CD4-positive, alpha-beta T cell (primary cell): Measurements from ENCODE around the gene APEH. TPM values are rescaled to one million over a fixed set of nuclear protein-coding genes. Genes with fewer than 3 reads are reported as not detected.

Source experiments
- ATAC-seq: fragments of 200-7000 bp; cut with Tn5 transposase; one replicate; pipeline ENCODE4 v1.10.0; 2022; ENCODE audit warnings: mild to moderate bottlenecking; ENCODE audit not compliant: poor library complexity
- CTCF ChIA-PET: fragments of 350-600 bp; sonication (Branson Sonifier 250); formaldehyde crosslinking; loops from one replicate; lab custom pipeline; 2021; ENCODE audit warnings: antibody characterized with exemption, inconsistent platforms; lab: Charles Lee
- POLR2A ChIA-PET: fragments of 350-600 bp; sonication (Branson Sonifier 250); formaldehyde crosslinking; loops from one replicate; lab custom pipeline; 2021; ENCODE audit warnings: antibody characterized with exemption, inconsistent platforms; lab: Charles Lee
- DNase-seq, 14 experiments: peaks; one replicate each; pipeline ENCODE4 v3.0.0-alpha.2; 2013 to 2020; ENCODE audit warnings: mixed read lengths in 2 of 14
- H3K27ac ChIP-seq, 2 donors: one replicate each; pipeline versions ENCODE4 v1.5.1 to v1.7.0; 2013; ENCODE audit warnings: low read length in 2 of 2, low read depth in 1 of 2, mild to moderate bottlenecking in 1 of 2
- H3K27me3 ChIP-seq, 2 experiments: 1 replicate in 1 of 2; 2 replicates in 1 of 2; pipeline versions ENCODE4 v1.6.1 to v1.7.0; 2013; ENCODE audit warnings: low read length in 2 of 2, control low read depth in 1 of 2, mild to moderate bottlenecking in 1 of 2, moderate library complexity in 1 of 2; ENCODE audit not compliant: insufficient read depth in 2 of 2, control insufficient read depth in 1 of 2
- H3K36me3 ChIP-seq: one replicate; pipeline ENCODE4 v1.6.1; 2013; ENCODE audit warnings: low read length, control low read depth; ENCODE audit not compliant: insufficient read depth
- H3K4me1 ChIP-seq: one replicate; pipeline ENCODE4 v1.6.1; 2013; ENCODE audit warnings: low read length, control low read depth; ENCODE audit not compliant: insufficient read depth
- H3K4me3 ChIP-seq: one replicate; pipeline ENCODE4 v1.5.1; 2013; ENCODE audit warnings: mild to moderate bottlenecking, low read length, moderate library complexity
- H3K9me3 ChIP-seq, 2 experiments: 1 replicate in 1 of 2; 2 replicates in 1 of 2; pipeline versions ENCODE4 v1.6.1 to v1.7.0; 2013; ENCODE audit warnings: low read length in 2 of 2, mild to moderate bottlenecking in 2 of 2, control low read depth in 1 of 2, moderate library complexity in 1 of 2; ENCODE audit not compliant: control insufficient read depth in 1 of 2, insufficient read depth in 1 of 2
- H3K27ac Mint-ChIP-seq: one replicate; pipeline ENCODE4 v1.8.0; 2020; ENCODE audit warnings: mixed read lengths
- H3K27me3 Mint-ChIP-seq: one replicate; pipeline ENCODE4 v1.8.0; 2021; ENCODE audit warnings: mixed read lengths
- H3K36me3 Mint-ChIP-seq: one replicate; pipeline ENCODE4 v1.8.0; 2021; ENCODE audit warnings: low read depth, mixed read lengths
- H3K4me1 Mint-ChIP-seq: one replicate; pipeline ENCODE4 v1.8.0; 2021; ENCODE audit warnings: low read depth, mixed read lengths
- H3K4me3 Mint-ChIP-seq: one replicate; pipeline ENCODE4 v1.8.0; 2020; ENCODE audit warnings: mild to moderate bottlenecking, mixed read lengths
- H3K9me3 Mint-ChIP-seq: one replicate; pipeline ENCODE4 v1.8.0; 2020; ENCODE audit warnings: mixed read lengths
- CTCF ChIP-seq: fragments of 200-600 bp; IDR thresholded peaks from one replicate; pipeline ENCODE4 v1.8.0; 2022; ENCODE audit warnings: antibody characterized with exemption, mild to moderate bottlenecking
- intact Hi-C, 2 experiments: fragments of 100-400 bp; cut with DNase I in 1 of 2; cut with micrococcal nuclease in 1 of 2; formaldehyde crosslinking; loops; one replicate each; pipeline versions ENCODE4 v1.15.1 to v1.9.0; 2023 to 2025; cut with DNase I, micrococcal nuclease
- total RNA-seq, 174 experiments: library from RNA in 2 of 174; stranded (reverse) in 2 of 174; gene quantifications; one replicate each; pipeline ENCODE4 v1.2.3 and lab custom pipeline; 2021 to 2026

APEH gene
- total RNA-seq, 2 experiments from 2014 or later: 44.3 to 45.5 TPM

GRCh38 chr3:49671291-49672288 is 2.6 kb upstream of the APEH start:
- POLR2A ChIA-PET: interaction anchor here (0.6 to 1.3 kb wide), 2 partner anchors 18 to 132 kb away, joined by 3 to 24 read pairs; partner anchors contain the start of genes MST1 and RNF123
- Mint-ChIP-seq H3K36me3 (peaks cover 25% of the 10 kb centered on the region), H3K27ac (peak overlapping the region; percentile 75), H3K4me1 (peaks cover 42% of the 10 kb centered on the region), H3K27me3 (no peaks in the 10 kb centered on the region), H3K9me3 (no peaks in the 10 kb centered on the region), H3K4me3 (peak overlapping the region; percentile 86)
- Histone ChIP-seq H3K36me3 (peaks cover 9% of the 10 kb centered on the region), H3K9me3 (no peaks in the 10 kb centered on the region), H3K4me3 (no peak overlapping the region), H3K4me1 (peaks cover 37% of the 10 kb centered on the region), H3K27ac (no peak overlapping the region), H3K27me3 (no peaks in the 10 kb centered on the region)
- intact Hi-C loops: loop anchor here (1.0 to 10.0 kb wide), 5 partner anchors 17 to 647 kb away; partner anchors contain the start of genes DAG1 (in 1 of the 2), IMPDH2 (in 1 of the 2), MST1 (in 1 of the 2) and NDUFAF3 (in 1 of the 2)
- ATAC-seq: no peak
- DNase-seq: peak; percentile 57 to 86 (median 66)
- peak; percentile 75 for TF ChIP-seq CTCF
- CTCF ChIA-PET: interaction anchor here (0.6 to 5.0 kb wide), 17 partner anchors 9 to 817 kb away, joined by 3 to 116 read pairs (median 4); partner anchors contain the start of genes BSN, IP6K1 and RBM6

GRCh38 chr3:49673121-49673714 is 933 bp upstream of the APEH start:
- TF ChIP-seq CTCF: no peak
- peaks cover 47% of the 10 kb centered on the region for H3K4me1 ChIP-seq
- Mint-ChIP-seq H3K36me3 (peaks cover 40% of the 10 kb centered on the region), H3K27me3 (no peaks in the 10 kb centered on the region), H3K9me3 (no peaks in the 10 kb centered on the region), H3K4me3 (peak overlapping the region; percentile 97), H3K4me1 (peaks cover 49% of the 10 kb centered on the region), H3K27ac (peak overlapping the region; percentile 97)
- no peaks in the 10 kb centered on the region for H3K9me3 ChIP-seq
- H3K4me3 ChIP-seq: peak overlapping the region; percentile 81
- CTCF ChIA-PET: interaction anchor here (5.0 kb wide), 1 partner anchor 133 kb away, joined by 116 read pairs; no protein-coding TSS in a partner anchor
- intact Hi-C loops: loop anchor here in 1 of 2 experiments (2.0 to 10.0 kb wide), 4 partner anchors 16 to 648 kb away; partner anchors contain the start of genes DAG1, IMPDH2, MST1 and NDUFAF3
- peak in 1 of 14 experiments; percentile 55 for DNase-seq
- POLR2A ChIA-PET: interaction anchor here (0.5 to 1.4 kb wide), 3 partner anchors 133 to 325 kb away, joined by 3 to 14 read pairs (median 3); no protein-coding TSS in a partner anchor
- H3K36me3 ChIP-seq: peaks cover 26% of the 10 kb centered on the region
- no peak for ATAC-seq
- H3K27ac ChIP-seq: peak overlapping the region; percentile 91 to 96
- H3K27me3 ChIP-seq: no peaks in the 10 kb centered on the region

GRCh38 chr3:49674497-49674983 is 389 bp downstream of the APEH start:
- TF ChIP-seq CTCF: no peak
- peak overlapping the region; percentile 22 to 91 for H3K27ac ChIP-seq
- ATAC-seq: peak; percentile 2
- H3K27me3 ChIP-seq: no peaks in the 10 kb centered on the region
- H3K36me3 ChIP-seq: peaks cover 39% of the 10 kb centered on the region
- Mint-ChIP-seq H3K36me3 (peaks cover 53% of the 10 kb centered on the region), H3K9me3 (no peaks in the 10 kb centered on the region), H3K27ac (peak overlapping the region; percentile 97), H3K4me3 (peak overlapping the region; percentile 97), H3K27me3 (no peaks in the 10 kb centered on the region), H3K4me1 (peaks cover 51% of the 10 kb centered on the region)
- H3K4me1 ChIP-seq: peaks cover 47% of the 10 kb centered on the region
- H3K4me3 ChIP-seq: peak overlapping the region; percentile 81
- DNase-seq: peak in 5 of 14 experiments; percentile 8 to 40 (median 27)
- no peaks in the 10 kb centered on the region for H3K9me3 ChIP-seq
- POLR2A ChIA-PET: no interaction called here
- intact Hi-C loops: loop anchor here in 1 of 2 experiments (1.0 to 10.0 kb wide), 4 partner anchors 50 to 650 kb away; partner anchors contain the start of genes DAG1, IMPDH2, NDUFAF3 and USP19
- CTCF ChIA-PET: no interaction called here
